Activated CD4-positive, CD25-positive, alpha-beta regulatory T cell treated with anti-CD3 and anti-CD28 coated beads, Interleukin-2, amount 50 U/mL, for 16 hours (primary cell): ENCODE results near the gene PARVG.

Source experiments
- DNase-seq: peaks from one replicate; pipeline ENCODE4 v3.0.0-alpha.2; 2020; ENCODE audit warnings: low read depth, low spot score

The PARVG gene

GRCh38 chr22:44195189-44195871 is 14.6 kb downstream of the PARVG start:
- no peak for DNase-seq

DNA sequence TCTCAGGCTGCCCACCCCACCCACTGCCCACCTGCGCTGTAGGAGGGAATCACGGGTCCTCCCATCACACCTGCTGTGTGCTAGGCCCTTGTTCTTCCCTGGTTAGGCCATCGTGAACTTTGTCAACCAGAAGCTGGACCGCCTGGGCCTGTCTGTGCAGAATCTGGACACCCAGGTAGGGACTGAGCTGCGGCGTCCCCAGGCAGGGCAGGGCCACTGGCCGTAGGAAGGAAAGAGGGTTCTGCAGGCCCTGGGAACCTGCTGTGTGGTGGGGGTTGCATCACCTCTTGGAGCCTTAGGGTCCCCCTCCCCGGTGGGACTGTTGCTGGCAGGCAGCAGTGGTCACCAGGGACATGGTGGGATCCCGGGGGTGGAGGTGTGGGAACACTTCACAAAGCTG is 15.5 kb downstream of the PARVG start:
- DNase-seq: no peak

DNA sequence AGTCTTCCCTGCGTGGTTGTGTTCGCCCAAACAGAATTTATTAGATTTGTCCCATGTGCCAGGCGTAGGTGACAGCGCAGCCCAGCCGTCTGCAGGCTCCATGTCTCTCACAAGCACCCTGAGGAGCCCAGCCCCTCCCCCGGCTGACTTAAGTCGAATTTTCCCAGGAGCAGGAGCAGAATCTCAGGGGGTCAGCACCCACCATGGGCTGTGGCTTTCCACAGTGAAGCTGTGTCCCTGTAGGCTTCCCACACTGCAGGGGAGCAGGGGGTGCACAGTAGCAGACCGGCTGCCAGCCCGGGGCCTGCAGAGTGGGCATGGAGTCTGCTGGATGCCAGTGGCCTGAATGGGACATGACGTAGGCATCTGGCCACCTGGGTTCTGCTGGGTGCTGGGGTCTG is 16.0 kb downstream of the PARVG start:
- no peak for DNase-seq

- DNase-seq: no peak
These were observed 16.5 kb downstream of the PARVG start for GRCh38 chr22:44197271-44197670.

GRCh38 chr22:44199164-44199563 is 18.4 kb downstream of the PARVG start:
- no peak for DNase-seq

- DNase-seq: no peak
These were observed 19.1 kb downstream of the PARVG start for GRCh38 chr22:44199866-44200265.

GRCh38 chr22:44200451-44200850 is 19.7 kb downstream of the PARVG start:
- DNase-seq: no peak

DNA sequence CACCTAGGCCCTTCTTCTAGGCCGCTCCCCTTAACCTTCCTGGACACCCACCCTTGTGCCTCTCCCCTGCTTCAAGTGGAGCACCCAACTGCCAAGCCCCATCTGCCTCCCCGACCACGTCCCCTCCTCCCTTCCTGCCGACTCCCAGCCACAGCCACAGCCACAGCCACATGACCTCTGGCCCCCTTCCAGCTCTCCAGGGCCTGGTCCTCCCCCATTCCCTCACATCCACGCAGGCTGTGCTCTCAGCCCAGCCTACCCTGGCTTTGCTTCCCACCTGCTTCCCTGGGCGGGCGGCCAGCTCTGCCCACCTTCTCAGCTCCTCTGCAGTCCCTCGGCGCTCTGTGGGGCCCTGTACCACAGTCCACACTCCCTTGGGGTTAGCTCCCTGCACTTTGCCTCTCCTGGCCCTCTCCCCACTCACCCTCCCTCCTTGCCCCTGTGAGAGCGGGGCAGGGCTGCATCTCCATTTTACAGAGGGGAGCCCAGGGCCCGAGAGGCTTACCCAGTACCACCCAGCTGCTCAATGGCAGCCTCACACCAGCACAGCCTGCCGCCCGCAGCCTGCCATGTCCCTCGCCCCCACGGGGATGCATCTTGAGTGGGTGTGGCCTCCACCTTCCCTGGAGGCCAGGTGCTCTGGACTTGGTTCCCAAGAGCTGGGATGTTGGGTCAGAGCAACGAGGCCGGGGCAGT is 20.3 kb downstream of the PARVG start:
- no peak for DNase-seq

DNA sequence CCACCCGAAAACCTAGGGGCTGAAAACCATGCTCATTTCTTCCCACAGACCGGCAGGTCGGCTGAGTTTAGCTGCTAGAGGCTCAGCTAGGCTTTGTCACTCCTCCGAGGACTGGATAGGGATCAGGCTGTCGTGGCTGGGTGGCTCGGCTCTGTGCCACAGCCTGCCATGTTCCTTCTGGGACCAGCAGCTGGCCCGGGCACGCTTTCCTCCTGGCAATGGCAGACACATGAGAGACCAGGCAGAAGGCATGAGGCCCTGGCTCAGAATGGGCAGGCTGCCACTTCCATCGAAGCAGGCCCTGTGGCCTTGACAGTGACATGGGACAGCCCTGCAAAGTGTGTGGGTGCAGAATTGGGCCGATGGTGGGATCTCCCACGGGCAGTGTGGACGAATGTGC is 20.9 kb downstream of the PARVG start:
- no peak for DNase-seq

GRCh38 chr22:44202261-44202789 is 21.6 kb downstream of the PARVG start:
- no peak for DNase-seq

DNA sequence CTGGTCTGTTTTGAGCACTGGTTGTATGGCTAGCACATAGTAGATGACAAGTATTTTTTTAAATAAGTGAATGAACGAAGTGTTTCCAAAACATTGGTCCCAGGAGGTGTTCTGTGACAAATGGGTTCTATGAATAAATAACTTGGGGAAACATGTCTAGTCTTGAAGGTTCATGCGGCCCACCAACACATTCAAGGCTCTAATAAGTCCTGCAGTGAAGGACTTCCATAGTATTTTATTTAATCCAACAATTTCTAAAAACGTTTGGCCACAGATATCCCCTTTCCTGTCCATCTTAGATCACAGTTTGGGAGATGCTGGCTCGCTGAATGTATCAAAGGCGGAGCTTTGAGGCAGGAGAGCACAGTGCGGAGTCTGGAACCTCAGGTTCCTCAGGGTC is 22.5 kb downstream of the PARVG start:
- DNase-seq: no peak

GRCh38 chr22:44204739-44205515 is 24.2 kb downstream of the PARVG start:
- DNase-seq: no peak

DNA sequence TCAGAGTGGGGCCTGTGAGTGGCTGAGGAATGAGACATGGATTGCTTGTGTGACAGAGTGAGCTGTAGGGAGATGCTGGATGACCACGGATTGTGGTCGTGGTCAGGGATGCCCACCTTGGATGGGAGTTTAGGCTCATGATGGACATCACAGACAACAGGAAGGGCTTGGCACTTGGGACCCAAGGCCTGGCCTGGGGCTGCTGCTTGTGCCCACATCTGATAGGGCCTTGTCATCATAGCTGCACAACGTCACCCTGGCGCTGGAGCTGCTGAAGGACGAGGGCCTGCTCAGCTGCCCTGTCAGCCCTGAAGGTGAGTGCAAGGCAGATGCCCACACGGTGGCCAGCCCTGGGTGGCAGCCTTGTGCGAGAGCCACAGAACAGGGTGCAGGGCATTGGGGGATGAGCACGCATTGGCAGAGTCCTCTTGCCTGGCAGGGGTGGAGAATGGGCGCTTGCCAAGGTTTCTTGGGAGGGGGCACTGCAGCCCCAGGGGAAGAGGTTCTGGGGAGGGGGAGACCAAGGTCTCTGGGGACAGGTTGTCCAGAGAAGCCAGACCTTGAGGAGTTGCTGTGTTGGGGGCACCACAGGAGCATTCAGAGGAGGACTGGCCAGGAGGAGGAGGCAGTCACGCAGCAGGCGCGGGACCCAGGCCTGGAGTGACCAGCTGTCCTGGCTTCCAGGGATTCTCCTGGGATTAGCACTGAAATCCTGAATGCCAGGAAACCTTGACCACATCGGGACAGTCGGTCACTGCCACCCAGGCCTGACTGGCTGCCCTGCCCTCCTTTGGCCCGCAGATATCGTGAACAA is 25.0 kb downstream of the PARVG start:
- DNase-seq: no peak

DNA sequence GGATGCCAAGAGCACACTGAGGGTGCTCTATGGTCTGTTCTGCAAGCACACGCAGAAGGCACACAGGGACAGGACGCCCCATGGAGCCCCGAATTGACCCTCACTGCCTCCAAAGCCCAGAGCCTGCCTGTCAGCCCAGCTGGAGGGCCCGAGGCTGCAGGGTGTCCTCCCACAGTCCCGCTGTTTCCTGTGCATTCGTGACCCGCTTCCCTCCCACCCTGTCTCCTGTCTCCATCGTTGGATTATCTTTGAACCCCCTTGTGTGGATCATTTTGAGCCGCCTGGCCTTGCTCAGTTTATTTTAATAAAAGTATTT is 25.6 kb downstream of the PARVG start:
- DNase-seq: no peak

DNA sequence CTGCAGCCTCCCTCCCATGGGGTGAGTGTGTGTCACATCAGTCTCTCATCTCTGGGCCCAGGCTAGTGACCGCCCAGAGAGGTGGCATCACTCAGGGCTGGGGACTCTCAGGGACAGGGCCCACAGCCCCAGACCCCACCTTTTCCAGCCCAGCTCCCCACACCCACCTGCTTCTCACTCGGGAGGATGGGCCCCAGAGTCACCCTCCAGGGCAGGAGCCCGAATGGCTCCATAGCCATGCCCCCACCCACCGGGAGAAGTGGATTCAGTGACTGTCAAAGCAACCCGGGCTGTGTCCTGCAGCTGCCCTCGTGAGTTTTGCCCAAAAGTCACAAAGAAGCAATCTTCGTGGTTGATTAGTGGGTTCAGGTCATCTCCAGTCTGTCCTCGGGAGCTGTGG is 26.0 kb downstream of the PARVG start:
- DNase-seq: no peak

GRCh38 chr22:44207173-44207980 is 26.7 kb downstream of the PARVG start:
- no peak for DNase-seq

DNA sequence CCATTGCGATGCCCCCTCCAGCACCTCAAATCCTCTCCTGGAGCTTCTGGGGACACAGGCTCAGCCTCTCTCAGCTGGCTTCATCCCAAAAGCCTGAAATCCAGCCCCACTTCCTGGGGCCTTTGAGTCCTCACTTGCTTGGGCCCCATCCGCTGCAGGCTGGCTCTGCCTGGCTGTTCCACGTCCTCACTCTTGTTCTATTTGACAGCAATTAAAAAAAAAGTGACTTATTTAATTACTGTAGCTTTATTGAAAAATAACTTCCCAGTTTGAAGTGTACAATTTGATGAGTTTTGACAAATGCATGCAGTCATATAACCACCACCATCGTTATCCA is 27.2 kb downstream of the PARVG start:
- DNase-seq: no peak

DNA sequence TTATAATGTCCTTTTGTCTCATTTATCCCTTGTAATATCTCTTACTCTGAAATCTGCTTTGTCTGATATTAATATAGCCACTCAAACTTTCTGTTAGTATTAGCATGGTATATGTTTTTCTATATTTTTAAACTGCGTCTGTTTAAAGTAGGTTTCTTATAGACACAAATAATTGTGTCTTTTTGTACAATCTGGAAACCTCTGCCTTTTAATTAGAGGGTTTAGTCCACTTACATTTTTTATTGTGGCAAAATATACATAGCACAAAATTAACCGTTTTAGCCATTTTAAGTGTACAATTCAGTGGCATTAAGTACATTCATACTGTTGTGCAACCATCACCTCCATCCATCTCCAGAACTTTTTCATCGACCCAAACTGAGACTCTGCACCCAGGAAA is 28.6 kb downstream of the PARVG start:
- DNase-seq: no peak

DNA sequence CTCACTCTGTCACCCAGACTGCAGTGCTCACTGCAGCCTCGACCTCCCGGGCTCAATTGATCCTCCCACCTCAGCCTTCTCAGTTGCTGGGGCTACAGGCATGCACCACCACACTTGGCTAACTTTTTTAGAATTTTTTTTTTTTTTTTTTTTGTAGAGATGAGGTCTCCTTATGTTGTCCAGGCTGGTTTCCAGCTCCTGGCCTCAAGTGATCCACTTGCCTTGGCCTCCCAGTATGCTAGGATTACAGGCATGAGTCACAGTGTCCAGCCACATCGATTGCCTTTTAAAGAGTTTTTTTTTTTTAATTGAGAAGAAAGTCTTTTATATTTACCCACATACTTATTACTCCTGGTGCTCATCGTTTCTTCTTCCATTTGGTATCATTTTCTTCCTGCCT is 30.0 kb downstream of the PARVG start:
- DNase-seq: no peak

GRCh38 chr22:44211256-44211945 is 30.7 kb downstream of the PARVG start:
- DNase-seq: no peak
